Natural killer cell (primary cell): ENCODE data around the gene AOPEP. TPM values are rescaled to one million over a fixed set of nuclear protein-coding genes. Genes with fewer than 3 reads are reported as not detected.

ENCODE experiments used
- ATAC-seq, 3 donors: fragments of 150-1000 bp in 2 of 3; fragments of 200-7000 bp in 1 of 3; cut with Tn5 transposase; 1 replicate in 1 of 3; 2 replicates in 2 of 3; pipeline ENCODE4 v1.10.0; 2021; ENCODE audit warnings: mild to moderate bottlenecking in 2 of 3, moderate library complexity in 2 of 3
- DNase-seq, 2 donors: peaks; one replicate each; pipeline versions ENCODE4 v3.0.0 to v3.0.0-alpha.2; 2013 to 2021; ENCODE audit warnings: mixed read lengths in 1 of 2
- H3K27ac ChIP-seq: one replicate; pipeline ENCODE4 v1.5.1; 2013; ENCODE audit warnings: mild to moderate bottlenecking, low read length
- H3K27me3 ChIP-seq: one replicate; pipeline ENCODE4 v1.6.1; 2013; ENCODE audit warnings: low read length; ENCODE audit not compliant: control insufficient read depth, insufficient read depth
- H3K36me3 ChIP-seq: one replicate; pipeline ENCODE4 v1.6.1; 2013; ENCODE audit warnings: low read length; ENCODE audit not compliant: control insufficient read depth, insufficient read depth
- H3K4me1 ChIP-seq: one replicate; pipeline ENCODE4 v1.6.1; 2013; ENCODE audit warnings: low read length; ENCODE audit not compliant: control insufficient read depth, insufficient read depth
- H3K4me3 ChIP-seq: one replicate; pipeline ENCODE4 v1.5.1; 2013; ENCODE audit warnings: low read length
- H3K9me3 ChIP-seq: one replicate; pipeline ENCODE4 v1.6.1; 2013; ENCODE audit warnings: low read length; ENCODE audit not compliant: control insufficient read depth, insufficient read depth
- H3K27ac Mint-ChIP-seq, 2 donors: one replicate each; pipeline ENCODE4 v1.8.0; 2022; ENCODE audit warnings: mild to moderate bottlenecking in 2 of 2, mixed read lengths in 2 of 2, moderate library complexity in 1 of 2
- H3K27me3 Mint-ChIP-seq, 2 donors: one replicate each; pipeline ENCODE4 v1.8.0; 2022; ENCODE audit warnings: low read depth in 2 of 2, mixed read lengths in 2 of 2
- H3K36me3 Mint-ChIP-seq: one replicate; pipeline ENCODE4 v1.8.0; 2022; ENCODE audit warnings: mixed read lengths
- H3K4me1 Mint-ChIP-seq, 2 donors: one replicate each; pipeline ENCODE4 v1.8.0; 2022; ENCODE audit warnings: mixed read lengths in 2 of 2
- H3K4me3 Mint-ChIP-seq: one replicate; pipeline ENCODE4 v1.8.0; 2022; ENCODE audit warnings: mild to moderate bottlenecking, moderate library complexity, mixed read lengths
- H3K9me3 Mint-ChIP-seq, 2 donors: one replicate each; pipeline ENCODE4 v1.8.0; 2022; ENCODE audit warnings: mixed read lengths in 2 of 2
- WGBS: methylation state at CpG from one replicate; pipeline ENCODE4 v1.1.7; 2013; ENCODE audit warnings: missing lambda C conversion rate; ENCODE audit not compliant: insufficient coverage; 5-methylcytosine and 5-hydroxymethylcytosine counted together
- intact Hi-C: fragments of 100-400 bp; cut with micrococcal nuclease; formaldehyde crosslinking; loops from one replicate; pipeline ENCODE4 v1.14.2; 2022
- total RNA-seq, 4 donors: library from RNA; stranded (reverse); fragments of 120-200 nt in 1 of 4; gene quantifications; one replicate each; pipeline versions ENCODE4 v1.2.3 to v1.2.4, GENCODE V29; 2013 to 2022
- TF ChIP-seq, protein P1 (sequence below): fragments of 200-600 bp; IDR thresholded peaks from one replicate; pipeline ENCODE4 v1.8.0; 2022; ENCODE audit warnings: antibody characterized with exemption

AOPEP gene
- total RNA-seq, 3 donors from 2014 or later (not counting 1 experiment from before 2014, with no cell fraction given), result 20.1 to 22.6 (median 20.6) TPM

- no peaks in the 10 kb centered on the region for H3K27me3 Mint-ChIP-seq
- intact Hi-C loops, result no loop called here
- peaks cover 0 to 10% of the 10 kb centered on the region in 2 donors for H3K4me1 Mint-ChIP-seq
- Histone ChIP-seq H3K9me3 (no peaks in the 10 kb centered on the region), H3K27me3 (no peaks in the 10 kb centered on the region), H3K27ac (no peak overlapping the region), H3K4me1 (no peaks in the 10 kb centered on the region), H3K4me3 (no peak overlapping the region), H3K36me3 (no peaks in the 10 kb centered on the region)
- no peak overlapping the region for H3K27ac Mint-ChIP-seq
- no peak for DNase-seq
- ATAC-seq, result no peak
- WGBS, result 94% methylated on average over 6 of the region's 7 CpGs
- TF ChIP-seq, protein P1, sequence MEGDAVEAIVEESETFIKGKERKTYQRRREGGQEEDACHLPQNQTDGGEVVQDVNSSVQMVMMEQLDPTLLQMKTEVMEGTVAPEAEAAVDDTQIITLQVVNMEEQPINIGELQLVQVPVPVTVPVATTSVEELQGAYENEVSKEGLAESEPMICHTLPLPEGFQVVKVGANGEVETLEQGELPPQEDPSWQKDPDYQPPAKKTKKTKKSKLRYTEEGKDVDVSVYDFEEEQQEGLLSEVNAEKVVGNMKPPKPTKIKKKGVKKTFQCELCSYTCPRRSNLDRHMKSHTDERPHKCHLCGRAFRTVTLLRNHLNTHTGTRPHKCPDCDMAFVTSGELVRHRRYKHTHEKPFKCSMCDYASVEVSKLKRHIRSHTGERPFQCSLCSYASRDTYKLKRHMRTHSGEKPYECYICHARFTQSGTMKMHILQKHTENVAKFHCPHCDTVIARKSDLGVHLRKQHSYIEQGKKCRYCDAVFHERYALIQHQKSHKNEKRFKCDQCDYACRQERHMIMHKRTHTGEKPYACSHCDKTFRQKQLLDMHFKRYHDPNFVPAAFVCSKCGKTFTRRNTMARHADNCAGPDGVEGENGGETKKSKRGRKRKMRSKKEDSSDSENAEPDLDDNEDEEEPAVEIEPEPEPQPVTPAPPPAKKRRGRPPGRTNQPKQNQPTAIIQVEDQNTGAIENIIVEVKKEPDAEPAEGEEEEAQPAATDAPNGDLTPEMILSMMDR, result no peak
- no peak overlapping the region for H3K4me3 Mint-ChIP-seq
- H3K9me3 Mint-ChIP-seq, result no peaks in the 10 kb centered on the region
- no peaks in the 10 kb centered on the region for H3K36me3 Mint-ChIP-seq
Observed at GRCh38 chr9:94817291-94818177, 91.0 kb downstream of the AOPEP start.

DNA sequence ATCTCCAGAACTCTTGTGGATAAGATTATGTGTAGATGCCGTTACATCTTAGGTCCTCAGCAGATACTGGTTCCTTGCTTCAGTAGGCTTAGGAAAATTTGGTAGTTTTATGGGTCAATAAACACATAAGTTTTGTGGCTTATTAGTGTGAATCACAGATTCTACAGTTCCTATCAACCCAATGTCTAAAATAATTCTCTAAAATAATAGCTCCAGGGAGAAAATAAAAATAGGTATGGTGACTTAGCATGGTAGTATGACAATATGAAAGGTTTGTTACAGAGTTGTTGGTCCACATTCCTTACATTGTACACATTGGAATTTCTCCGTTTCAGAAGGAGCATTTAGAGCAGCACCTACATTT is 91.7 kb downstream of the AOPEP start:
- H3K9me3 ChIP-seq, result no peaks in the 10 kb centered on the region
- H3K27ac Mint-ChIP-seq, result no peak overlapping the region
- no peaks in the 10 kb centered on the region for H3K27me3 ChIP-seq
- WGBS, result 86% methylated on average over 2 of the region's 2 CpGs
- H3K4me1 ChIP-seq, result no peaks in the 10 kb centered on the region
- TF ChIP-seq, protein P1, result no peak
- H3K36me3 ChIP-seq, result no peaks in the 10 kb centered on the region
- H3K4me3 Mint-ChIP-seq, result no peak overlapping the region
- H3K4me3 ChIP-seq, result no peak overlapping the region
- H3K27me3 Mint-ChIP-seq, result no peaks in the 10 kb centered on the region
- H3K36me3 Mint-ChIP-seq, result no peaks in the 10 kb centered on the region
- no peak for ATAC-seq
- H3K27ac ChIP-seq, result no peak overlapping the region
- no peaks in the 10 kb centered on the region for H3K9me3 Mint-ChIP-seq
- DNase-seq, result no peak
- intact Hi-C loops, result no loop called here
- peaks cover 0 to 6% of the 10 kb centered on the region in 2 donors for H3K4me1 Mint-ChIP-seq

DNA sequence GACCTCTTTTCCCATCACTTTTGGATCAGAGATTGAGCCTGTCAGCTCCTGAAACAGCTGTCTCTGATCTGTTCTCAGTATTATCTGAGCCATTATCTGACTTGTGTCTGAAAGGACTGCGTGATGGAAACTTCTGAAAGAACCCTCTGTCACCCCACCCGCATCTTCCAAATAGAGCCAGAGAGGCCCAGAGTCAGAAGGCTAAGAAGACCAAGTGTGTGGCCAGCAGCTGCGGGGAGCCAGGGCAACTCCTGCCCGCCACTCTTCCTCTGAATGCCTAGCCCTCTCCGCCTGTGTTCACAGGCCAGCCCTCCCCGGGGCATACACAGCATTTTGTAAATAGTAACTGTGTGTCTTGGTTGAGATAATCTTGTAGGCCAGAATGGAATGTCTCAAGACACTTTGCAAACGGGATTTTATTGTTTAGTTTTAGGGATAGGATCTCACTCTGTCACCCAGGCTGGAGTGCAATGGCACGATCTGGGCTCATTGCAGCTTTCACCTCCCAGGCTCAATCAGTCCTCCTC is 92.7 kb downstream of the AOPEP start:
- no peak for DNase-seq
- no peaks in the 10 kb centered on the region for H3K36me3 ChIP-seq
- intact Hi-C loops, result no loop called here
- no peaks in the 10 kb centered on the region for H3K27me3 ChIP-seq
- H3K27ac ChIP-seq, result no peak overlapping the region
- Mint-ChIP-seq H3K27me3 (no peaks in the 10 kb centered on the region), H3K27ac (no peak overlapping the region), H3K4me1 (peaks cover 0 to 8% of the 10 kb centered on the region in 2 donors), H3K4me3 (no peak overlapping the region), H3K36me3 (peaks cover 2% of the 10 kb centered on the region), H3K9me3 (no peaks in the 10 kb centered on the region)
- H3K4me1 ChIP-seq, result no peaks in the 10 kb centered on the region
- no peaks in the 10 kb centered on the region for H3K9me3 ChIP-seq
- no peak for ATAC-seq
- 88% methylated on average over 8 of the region's 8 CpGs for WGBS
- no peak overlapping the region for H3K4me3 ChIP-seq
- TF ChIP-seq, protein P1, result no peak
